ENCODE results near the gene PTX3. TPM values are rescaled to one million over a fixed set of nuclear protein-coding genes. Genes with fewer than 3 reads are reported as not detected.

The PTX3 gene
- total RNA-seq, 1 experiment from 2014 or later: 27.3 TPM

DNA sequence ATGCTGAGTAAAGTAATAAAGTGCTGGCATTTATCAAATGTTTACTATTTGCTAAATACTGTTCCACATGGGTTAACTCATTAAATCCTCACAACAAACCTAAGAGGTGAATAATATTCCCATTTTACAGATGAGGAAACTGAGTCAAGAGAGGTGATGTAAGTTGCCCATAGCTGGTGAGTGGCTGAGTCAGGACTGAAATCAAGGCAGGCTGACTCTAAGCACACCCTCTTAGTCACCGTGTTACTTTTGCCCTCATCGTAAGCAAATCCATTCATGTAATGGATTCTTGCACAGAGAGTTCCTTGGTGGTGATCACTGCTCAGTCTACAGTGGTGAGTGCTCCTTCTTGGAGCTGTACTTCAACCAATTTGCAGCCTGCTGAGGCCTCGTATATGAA, 28.9 kb upstream of the PTX3 start:
- Histone ChIP-seq H3K27me3 (ENCODE audit: low read length) (no peaks in the 10 kb centered on the region), H3K4me2 (ENCODE audit: low read length) (no peak overlapping the region), H3K27ac (ENCODE audit: low read length) (no peak overlapping the region), H3K9ac (ENCODE audit: low read length) (no peak overlapping the region), H3K36me3 (ENCODE audit: low read depth, low read length) (no peaks in the 10 kb centered on the region), H3K9me3 (ENCODE audit: low read length) (no peaks in the 10 kb centered on the region), H3K9me2 (replicated peaks; ENCODE audit: low read length) (no peaks in the 10 kb centered on the region), H3F3A (ENCODE audit: low read length, unreplicated experiment) (no peaks in the 10 kb centered on the region), H2AFZ (ENCODE audit: low read length) (no peak overlapping the region), H3K79me2 (ENCODE audit: low read length) (no peaks in the 10 kb centered on the region), H3K4me1 (ENCODE audit: insufficient read depth, low read length) (peaks cover 17% of the 10 kb centered on the region; the same call in 1 of the 2 replicates), H3K4me3 (ENCODE audit: low read length) (no peak overlapping the region), H4K20me1 (ENCODE audit: low read length) (no peaks in the 10 kb centered on the region)
- BruUV-seq (replicated peaks): no TSS peak
- intact Hi-C loops (cut with micrococcal nuclease): no loop called here
- ChIA-PET CTCF (no interaction called here), POLR2A (ENCODE audit: unreplicated experiment) (no interaction called here)
- TF ChIP-seq EZH2 (IDR thresholded peaks at IDR 0.05; ENCODE audit: low read length, unreplicated experiment) (no peak), EZH2phosphoT487 (IDR thresholded peaks at IDR 0.05; ENCODE audit: borderline replicate concordance, low read length) (no peak)
- TF ChIP-seq, protein P1, sequence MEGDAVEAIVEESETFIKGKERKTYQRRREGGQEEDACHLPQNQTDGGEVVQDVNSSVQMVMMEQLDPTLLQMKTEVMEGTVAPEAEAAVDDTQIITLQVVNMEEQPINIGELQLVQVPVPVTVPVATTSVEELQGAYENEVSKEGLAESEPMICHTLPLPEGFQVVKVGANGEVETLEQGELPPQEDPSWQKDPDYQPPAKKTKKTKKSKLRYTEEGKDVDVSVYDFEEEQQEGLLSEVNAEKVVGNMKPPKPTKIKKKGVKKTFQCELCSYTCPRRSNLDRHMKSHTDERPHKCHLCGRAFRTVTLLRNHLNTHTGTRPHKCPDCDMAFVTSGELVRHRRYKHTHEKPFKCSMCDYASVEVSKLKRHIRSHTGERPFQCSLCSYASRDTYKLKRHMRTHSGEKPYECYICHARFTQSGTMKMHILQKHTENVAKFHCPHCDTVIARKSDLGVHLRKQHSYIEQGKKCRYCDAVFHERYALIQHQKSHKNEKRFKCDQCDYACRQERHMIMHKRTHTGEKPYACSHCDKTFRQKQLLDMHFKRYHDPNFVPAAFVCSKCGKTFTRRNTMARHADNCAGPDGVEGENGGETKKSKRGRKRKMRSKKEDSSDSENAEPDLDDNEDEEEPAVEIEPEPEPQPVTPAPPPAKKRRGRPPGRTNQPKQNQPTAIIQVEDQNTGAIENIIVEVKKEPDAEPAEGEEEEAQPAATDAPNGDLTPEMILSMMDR (conservative IDR thresholded peaks at IDR 0.05; ENCODE audit: low read depth, low read length): no peak
- ATAC-seq (no peak), DNase-seq (no peak)

DNA sequence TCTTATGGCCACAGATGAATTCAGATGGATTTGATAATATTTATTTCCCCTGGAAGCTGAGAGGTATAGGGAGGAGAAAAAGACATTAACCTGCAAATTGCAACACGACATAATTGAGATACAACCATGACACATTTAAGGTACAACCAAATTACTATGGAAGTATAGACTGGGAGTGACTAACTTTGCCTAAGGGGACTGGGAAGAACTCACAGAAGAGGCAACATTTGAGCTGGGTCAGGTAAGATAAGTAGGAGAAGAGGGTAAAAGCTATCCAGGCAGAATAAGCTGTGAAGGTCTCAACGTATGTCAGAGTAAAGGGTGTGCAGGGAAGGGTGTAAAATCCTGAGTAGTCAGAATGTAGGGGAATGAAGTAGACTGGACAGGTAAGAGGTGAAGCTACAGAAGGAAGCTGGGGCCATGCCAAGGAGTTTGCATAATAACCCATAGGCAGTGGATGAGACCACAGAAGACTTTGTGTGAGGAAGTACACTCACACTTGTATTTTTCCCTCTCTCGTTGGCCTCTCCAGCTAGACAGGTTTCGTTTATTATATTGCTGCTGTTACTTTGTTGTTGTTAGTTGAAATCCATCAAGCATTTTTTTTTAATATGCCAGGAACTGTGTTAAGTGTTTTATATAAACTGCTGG, 28.0 kb upstream of the PTX3 start:
- Histone ChIP-seq H3K9ac (ENCODE audit: low read length) (no peak overlapping the region), H3F3A (ENCODE audit: low read length, unreplicated experiment) (no peaks in the 10 kb centered on the region), H3K27me3 (ENCODE audit: low read length) (no peaks in the 10 kb centered on the region), H3K9me2 (replicated peaks; ENCODE audit: low read length) (no peaks in the 10 kb centered on the region), H3K79me2 (ENCODE audit: low read length) (no peaks in the 10 kb centered on the region), H3K4me2 (ENCODE audit: low read length) (no peak overlapping the region), H3K4me3 (ENCODE audit: low read length) (no peak overlapping the region), H4K20me1 (ENCODE audit: low read length) (no peaks in the 10 kb centered on the region), H2AFZ (ENCODE audit: low read length) (no peak overlapping the region), H3K9me3 (ENCODE audit: low read length) (no peaks in the 10 kb centered on the region), H3K4me1 (ENCODE audit: insufficient read depth, low read length) (peaks cover 17% of the 10 kb centered on the region; the same call in 1 of the 2 replicates), H3K27ac (ENCODE audit: low read length) (no peak overlapping the region), H3K36me3 (ENCODE audit: low read depth, low read length) (no peaks in the 10 kb centered on the region)
- DNase-seq: peak; percentile 60
- BruUV-seq (replicated peaks): no TSS peak
- intact Hi-C loops (cut with micrococcal nuclease): no loop called here
- TF ChIP-seq, protein P1 (conservative IDR thresholded peaks at IDR 0.05; ENCODE audit: low read depth, low read length): no peak
- TF ChIP-seq EZH2 (IDR thresholded peaks at IDR 0.05; ENCODE audit: low read length, unreplicated experiment) (no peak), EZH2phosphoT487 (IDR thresholded peaks at IDR 0.05; ENCODE audit: borderline replicate concordance, low read length) (no peak)
- CTCF ChIA-PET: no interaction called here
- no peak for ATAC-seq
- POLR2A ChIA-PET (ENCODE audit: unreplicated experiment): no interaction called here

DNA sequence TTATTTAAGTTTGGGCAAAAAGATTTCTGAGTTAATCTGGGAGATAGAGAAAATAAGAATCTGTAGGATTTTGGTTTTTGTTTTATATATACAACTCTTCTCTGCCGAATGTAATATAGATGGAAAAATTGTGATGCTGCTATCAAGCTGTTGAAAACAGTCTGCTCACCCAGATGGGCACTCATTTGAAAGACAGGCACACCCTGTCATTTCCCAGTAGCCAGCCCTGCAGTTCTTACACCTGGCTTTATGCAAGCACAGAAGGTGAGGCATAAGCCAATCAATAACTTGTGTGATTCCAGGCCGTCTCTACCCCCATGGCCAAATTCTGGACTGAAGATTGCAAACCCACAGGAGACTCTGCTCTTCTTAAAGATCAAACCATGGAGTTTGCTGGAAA, 27.1 kb upstream of the PTX3 start:
- ChIA-PET POLR2A (ENCODE audit: unreplicated experiment) (no interaction called here), CTCF (no interaction called here)
- Histone ChIP-seq H3K4me1 (ENCODE audit: insufficient read depth, low read length) (peaks cover 17% of the 10 kb centered on the region; the same call in 1 of the 2 replicates), H3K79me2 (ENCODE audit: low read length) (no peaks in the 10 kb centered on the region), H2AFZ (ENCODE audit: low read length) (no peak overlapping the region), H3K4me3 (ENCODE audit: low read length) (no peak overlapping the region), H3K9ac (ENCODE audit: low read length) (no peak overlapping the region), H3K9me2 (replicated peaks; ENCODE audit: low read length) (no peaks in the 10 kb centered on the region), H4K20me1 (ENCODE audit: low read length) (no peaks in the 10 kb centered on the region), H3K4me2 (ENCODE audit: low read length) (no peak overlapping the region), H3F3A (ENCODE audit: low read length, unreplicated experiment) (no peaks in the 10 kb centered on the region), H3K36me3 (ENCODE audit: low read depth, low read length) (no peaks in the 10 kb centered on the region), H3K9me3 (ENCODE audit: low read length) (no peaks in the 10 kb centered on the region), H3K27ac (ENCODE audit: low read length) (no peak overlapping the region), H3K27me3 (ENCODE audit: low read length) (no peaks in the 10 kb centered on the region)
- intact Hi-C loops (cut with micrococcal nuclease): no loop called here
- TF ChIP-seq, protein P1 (conservative IDR thresholded peaks at IDR 0.05; ENCODE audit: low read depth, low read length): no peak
- TF ChIP-seq EZH2phosphoT487 (IDR thresholded peaks at IDR 0.05; ENCODE audit: borderline replicate concordance, low read length) (no peak), EZH2 (IDR thresholded peaks at IDR 0.05; ENCODE audit: low read length, unreplicated experiment) (no peak)
- ATAC-seq: no peak
- no TSS peak for BruUV-seq (replicated peaks)
- no peak for DNase-seq
